ENCODE measurements around the gene LRMDA. TPM values are rescaled to one million over a fixed set of nuclear protein-coding genes. Genes with fewer than 3 reads are reported as not detected.

LRMDA gene
- total RNA-seq, 1 donor from 2014 or later, result 5.2 TPM

GRCh38 chr10:76315240-76315639, 883.8 kb downstream of the LRMDA start:
- H3K27me3 ChIP-seq, result no peaks in the 10 kb centered on the region
- H3K4me3 ChIP-seq, result no peak overlapping the region
- Mint-ChIP-seq H3K27me3 (ENCODE audit: insufficient read depth, low read depth) (peaks cover 10% of the 10 kb centered on the region), H3K4me3 (no peak overlapping the region), H3K27ac (no peak overlapping the region), H3K4me1 (peaks cover 40% of the 10 kb centered on the region), H3K9me3 (peaks cover 23% of the 10 kb centered on the region), H3K36me3 (peaks cover 6% of the 10 kb centered on the region)
- no peaks in the 10 kb centered on the region for H3K36me3 ChIP-seq
- no peaks in the 10 kb centered on the region for H4K20me1 ChIP-seq (ENCODE audit: low read depth)
- H3K27ac ChIP-seq, result no peak overlapping the region
- no peak overlapping the region for H3K9ac ChIP-seq
- TF ChIP-seq EZH2phosphoT487 (IDR thresholded peaks at IDR 0.05), result no peak
- peak; percentile 15 for TF ChIP-seq CTCF (IDR thresholded peaks at IDR 0.05)
- no peak for TF ChIP-seq EZH2 (IDR thresholded peaks at IDR 0.05)
- no peaks in the 10 kb centered on the region for H3K9me3 ChIP-seq (ENCODE audit: low read depth)
- H3K79me2 ChIP-seq (ENCODE audit: low read depth), result no peaks in the 10 kb centered on the region
- no peak overlapping the region for H2AFZ ChIP-seq (replicated peaks)
- no peak overlapping the region for H3K4me2 ChIP-seq
- H3K4me1 ChIP-seq, result peaks cover 9% of the 10 kb centered on the region
- no peak for DNase-seq (ENCODE audit: low spot score)
- H3F3A ChIP-seq (ENCODE audit: low read depth), result peaks cover 5% of the 10 kb centered on the region

- no peaks in the 10 kb centered on the region for H3K36me3 ChIP-seq
- H3K9me3 ChIP-seq (ENCODE audit: low read depth), result no peaks in the 10 kb centered on the region
- Mint-ChIP-seq H3K9me3 (peaks cover 23% of the 10 kb centered on the region), H3K4me3 (no peak overlapping the region), H3K36me3 (peaks cover 6% of the 10 kb centered on the region), H3K27me3 (ENCODE audit: insufficient read depth, low read depth) (peaks cover 10% of the 10 kb centered on the region), H3K4me1 (peaks cover 34% of the 10 kb centered on the region), H3K27ac (no peak overlapping the region)
- H3K4me1 ChIP-seq, result peaks cover 5% of the 10 kb centered on the region
- no peak overlapping the region for H3K9ac ChIP-seq
- DNase-seq (ENCODE audit: low spot score), result no peak
- no peaks in the 10 kb centered on the region for H3K79me2 ChIP-seq (ENCODE audit: low read depth)
- no peak overlapping the region for H3K27ac ChIP-seq
- no peaks in the 10 kb centered on the region for H3K27me3 ChIP-seq
- TF ChIP-seq CTCF (IDR thresholded peaks at IDR 0.05) (no peak), EZH2phosphoT487 (IDR thresholded peaks at IDR 0.05) (no peak), EZH2 (IDR thresholded peaks at IDR 0.05) (no peak)
- H2AFZ ChIP-seq (replicated peaks), result no peak overlapping the region
- no peaks in the 10 kb centered on the region for H4K20me1 ChIP-seq (ENCODE audit: low read depth)
- no peak overlapping the region for H3K4me2 ChIP-seq
- H3K4me3 ChIP-seq, result no peak overlapping the region
- H3F3A ChIP-seq (ENCODE audit: low read depth), result peaks cover 5% of the 10 kb centered on the region
These were observed 884.8 kb downstream of the LRMDA start for GRCh38 chr10:76316234-76316633.

- Histone ChIP-seq H4K20me1 (ENCODE audit: low read depth) (no peaks in the 10 kb centered on the region), H3K9ac (no peak overlapping the region), H2AFZ (replicated peaks) (no peak overlapping the region), H3K79me2 (ENCODE audit: low read depth) (no peaks in the 10 kb centered on the region), H3K27me3 (no peaks in the 10 kb centered on the region), H3K36me3 (no peaks in the 10 kb centered on the region), H3K4me2 (no peak overlapping the region), H3K9me3 (ENCODE audit: low read depth) (no peaks in the 10 kb centered on the region), H3K4me1 (peaks cover 5% of the 10 kb centered on the region), H3K27ac (no peak overlapping the region), H3F3A (ENCODE audit: low read depth) (peaks cover 5% of the 10 kb centered on the region), H3K4me3 (no peak overlapping the region)
- H3K4me3 Mint-ChIP-seq, result no peak overlapping the region
- H3K27ac Mint-ChIP-seq, result peak overlapping the region; percentile 57
- H3K9me3 Mint-ChIP-seq, result peaks cover 23% of the 10 kb centered on the region
- peaks cover 6% of the 10 kb centered on the region for H3K36me3 Mint-ChIP-seq
- TF ChIP-seq EZH2 (IDR thresholded peaks at IDR 0.05) (no peak), EZH2phosphoT487 (IDR thresholded peaks at IDR 0.05) (no peak), CTCF (IDR thresholded peaks at IDR 0.05) (no peak)
- peaks cover 25% of the 10 kb centered on the region for H3K4me1 Mint-ChIP-seq
- DNase-seq (ENCODE audit: low spot score), result no peak
- H3K27me3 Mint-ChIP-seq (ENCODE audit: insufficient read depth, low read depth), result peaks cover 9% of the 10 kb centered on the region
These were observed 885.7 kb downstream of the LRMDA start for GRCh38 chr10:76317078-76317477.

Measured in neural progenitor cell (in vitro differentiated cells).